ENCODE results near the gene GNS.

The GNS gene

GRCh38 chr12:64745259-64745807 is 13.9 kb downstream of the GNS start:
- FAIRE-seq (no peak), DNase-seq (ENCODE audit: insufficient read length) (no peak)
- TF ChIP-seq POLR2A (IDR thresholded peaks at IDR 0.05; ENCODE audit: low read depth, low read length) (no peak), POLR2AphosphoS5 (IDR thresholded peaks at IDR 0.05; ENCODE audit: low read depth, low read length) (no peak), TAF1 (IDR thresholded peaks at IDR 0.05; ENCODE audit: borderline replicate concordance, low read depth, low read length) (no peak)

- no peak for DNase-seq (ENCODE audit: insufficient read length)
- TF ChIP-seq TAF1 (IDR thresholded peaks at IDR 0.05; ENCODE audit: borderline replicate concordance, low read depth, low read length) (no peak), POLR2AphosphoS5 (IDR thresholded peaks at IDR 0.05; ENCODE audit: low read depth, low read length) (no peak), POLR2A (IDR thresholded peaks at IDR 0.05; ENCODE audit: low read depth, low read length) (no peak)
Observed at GRCh38 chr12:64744422-64745258, 14.6 kb downstream of the GNS start.

GRCh38 chr12:64743206-64743605 is 16.0 kb downstream of the GNS start:
- no peak for DNase-seq (ENCODE audit: insufficient read length)
- no peak for FAIRE-seq
- TF ChIP-seq POLR2AphosphoS5 (IDR thresholded peaks at IDR 0.05; ENCODE audit: low read depth, low read length) (no peak), TAF1 (IDR thresholded peaks at IDR 0.05; ENCODE audit: borderline replicate concordance, low read depth, low read length) (no peak), POLR2A (IDR thresholded peaks at IDR 0.05; ENCODE audit: low read depth, low read length) (no peak)

More at GRCh38 chr12:64744422-64745258, 14.6 kb downstream of the GNS start:
- FAIRE-seq: no peak

GRCh38 chr12:64742416-64742815 is 16.8 kb downstream of the GNS start:
- no peak for FAIRE-seq

GRCh38 chr12:64740646-64741045 is 18.6 kb downstream of the GNS start:
- FAIRE-seq (no peak), DNase-seq (ENCODE audit: insufficient read length) (no peak)
- TF ChIP-seq POLR2AphosphoS5 (IDR thresholded peaks at IDR 0.05; ENCODE audit: low read depth, low read length) (no peak), TAF1 (IDR thresholded peaks at IDR 0.05; ENCODE audit: borderline replicate concordance, low read depth, low read length) (no peak), POLR2A (IDR thresholded peaks at IDR 0.05; ENCODE audit: low read depth, low read length) (no peak)

More at GRCh38 chr12:64742416-64742815, 16.8 kb downstream of the GNS start:
- no peak for DNase-seq (ENCODE audit: insufficient read length)
- TF ChIP-seq TAF1 (IDR thresholded peaks at IDR 0.05; ENCODE audit: borderline replicate concordance, low read depth, low read length) (no peak), POLR2AphosphoS5 (IDR thresholded peaks at IDR 0.05; ENCODE audit: low read depth, low read length) (no peak), POLR2A (IDR thresholded peaks at IDR 0.05; ENCODE audit: low read depth, low read length) (no peak)

GRCh38 chr12:64739778-64740177 is 19.4 kb downstream of the GNS start:
- no peak for TF ChIP-seq POLR2AphosphoS5 (IDR thresholded peaks at IDR 0.05; ENCODE audit: low read depth, low read length)
- TF ChIP-seq TAF1 (IDR thresholded peaks at IDR 0.05; ENCODE audit: borderline replicate concordance, low read depth, low read length): no peak
- TF ChIP-seq POLR2A (IDR thresholded peaks at IDR 0.05; ENCODE audit: low read depth, low read length): no peak
- DNase-seq (ENCODE audit: insufficient read length): no peak
- FAIRE-seq: no peak

- no peak for FAIRE-seq
- DNase-seq (ENCODE audit: insufficient read length): no peak
- TF ChIP-seq POLR2AphosphoS5 (IDR thresholded peaks at IDR 0.05; ENCODE audit: low read depth, low read length) (no peak), POLR2A (IDR thresholded peaks at IDR 0.05; ENCODE audit: low read depth, low read length) (no peak), TAF1 (IDR thresholded peaks at IDR 0.05; ENCODE audit: borderline replicate concordance, low read depth, low read length) (no peak)
Observed at GRCh38 chr12:64737539-64737938, 21.7 kb downstream of the GNS start.

GRCh38 chr12:64736771-64737170 is 22.4 kb downstream of the GNS start:
- DNase-seq (ENCODE audit: insufficient read length) (no peak), FAIRE-seq (no peak)
- no peak for TF ChIP-seq POLR2AphosphoS5 (IDR thresholded peaks at IDR 0.05; ENCODE audit: low read depth, low read length)
- no peak for TF ChIP-seq TAF1 (IDR thresholded peaks at IDR 0.05; ENCODE audit: borderline replicate concordance, low read depth, low read length)
- TF ChIP-seq POLR2A (IDR thresholded peaks at IDR 0.05; ENCODE audit: low read depth, low read length): no peak

GRCh38 chr12:64735442-64735841 is 23.8 kb downstream of the GNS start:
- DNase-seq (ENCODE audit: insufficient read length) (no peak), FAIRE-seq (no peak)
- no peak for TF ChIP-seq TAF1 (IDR thresholded peaks at IDR 0.05; ENCODE audit: borderline replicate concordance, low read depth, low read length)
- TF ChIP-seq POLR2A (IDR thresholded peaks at IDR 0.05; ENCODE audit: low read depth, low read length): no peak
- TF ChIP-seq POLR2AphosphoS5 (IDR thresholded peaks at IDR 0.05; ENCODE audit: low read depth, low read length): no peak

GRCh38 chr12:64733857-64734256 is 25.3 kb downstream of the GNS start:
- DNase-seq (ENCODE audit: insufficient read length) (no peak), FAIRE-seq (no peak)
- TF ChIP-seq TAF1 (IDR thresholded peaks at IDR 0.05; ENCODE audit: borderline replicate concordance, low read depth, low read length): no peak
- TF ChIP-seq POLR2A (IDR thresholded peaks at IDR 0.05; ENCODE audit: low read depth, low read length): no peak
- no peak for TF ChIP-seq POLR2AphosphoS5 (IDR thresholded peaks at IDR 0.05; ENCODE audit: low read depth, low read length)

GRCh38 chr12:64731683-64732082 is 27.5 kb downstream of the GNS start:
- FAIRE-seq: no peak
- no peak for DNase-seq (ENCODE audit: insufficient read length)
- TF ChIP-seq TAF1 (IDR thresholded peaks at IDR 0.05; ENCODE audit: borderline replicate concordance, low read depth, low read length) (no peak), POLR2A (IDR thresholded peaks at IDR 0.05; ENCODE audit: low read depth, low read length) (no peak), POLR2AphosphoS5 (IDR thresholded peaks at IDR 0.05; ENCODE audit: low read depth, low read length) (no peak)

- TF ChIP-seq POLR2AphosphoS5 (IDR thresholded peaks at IDR 0.05; ENCODE audit: low read depth, low read length): no peak
- TF ChIP-seq TAF1 (IDR thresholded peaks at IDR 0.05; ENCODE audit: borderline replicate concordance, low read depth, low read length): no peak
- no peak for TF ChIP-seq POLR2A (IDR thresholded peaks at IDR 0.05; ENCODE audit: low read depth, low read length)
- FAIRE-seq (no peak), DNase-seq (ENCODE audit: insufficient read length) (no peak)
Observed at GRCh38 chr12:64730588-64730969, 28.6 kb downstream of the GNS start.

Measured in GM12892 (cell line).